DOHH2 (cell line): ENCODE data around the gene CPED1.

ENCODE experiments used
- H3F3A ChIP-seq: fragments of 200-600 bp; sonication (generic), shearing (Covaris generic); 2 replicates; pipeline ENCODE4 v1.6.0; 2016; ENCODE audit warnings: antibody characterized with exemption, mild to moderate bottlenecking; ENCODE audit not compliant: control insufficient read depth, insufficient read depth
- H3K27ac ChIP-seq: fragments of 200-600 bp; sonication (generic); 2 replicates; pipeline ENCODE4 v1.5.1; 2014; ENCODE audit warnings: low read depth, mild to moderate bottlenecking, low read length, moderate library complexity
- H3K27me3 ChIP-seq: fragments of 200-600 bp; sonication (generic); 2 replicates; pipeline ENCODE4 v1.6.1; 2014; ENCODE audit warnings: mild to moderate bottlenecking, low read length, mixed read lengths; ENCODE audit not compliant: control insufficient read depth
- H3K36me3 ChIP-seq: fragments of 200-600 bp; sonication (generic); 2 replicates; pipeline ENCODE4 v1.6.1; 2014; ENCODE audit warnings: mild to moderate bottlenecking, low read length, moderate library complexity, mixed read lengths; ENCODE audit not compliant: control insufficient read depth
- H3K4me1 ChIP-seq: fragments of 200-600 bp; sonication (generic); 2 replicates; pipeline ENCODE4 v1.6.1; 2014; ENCODE audit warnings: mild to moderate bottlenecking, low read length, mixed read lengths; ENCODE audit not compliant: control insufficient read depth
- H3K4me2 ChIP-seq: fragments of 200-600 bp; sonication (generic); 2 replicates; pipeline ENCODE4 v1.6.0; 2014; ENCODE audit warnings: mild to moderate bottlenecking, low read length, moderate library complexity
- H3K4me3 ChIP-seq: fragments of 200-600 bp; sonication (generic); 2 replicates; pipeline ENCODE4 v1.5.1; 2014; ENCODE audit warnings: mild to moderate bottlenecking, low read length, mixed read lengths
- H3K79me2 ChIP-seq: fragments of 200-600 bp; sonication (generic); 2 replicates; pipeline ENCODE4 v1.6.1; 2014; ENCODE audit warnings: mild to moderate bottlenecking, low read length, mixed read lengths; ENCODE audit not compliant: control insufficient read depth
- H3K9me2 ChIP-seq: fragments of 200-600 bp; sonication (generic); replicated peaks from 2 replicates; pipeline ENCODE4 v1.6.1; 2014; ENCODE audit warnings: mild to moderate bottlenecking, low read length, mixed read lengths; ENCODE audit not compliant: control insufficient read depth
- H3K9me3 ChIP-seq: fragments of 200-600 bp; sonication (generic); 2 replicates; pipeline ENCODE4 v1.6.1; 2014; ENCODE audit warnings: antibody characterized with exemption, low read length, mixed read lengths; ENCODE audit not compliant: control insufficient read depth, insufficient read depth
- H4K20me1 ChIP-seq: fragments of 200-600 bp; sonication (generic); 2 replicates; pipeline ENCODE4 v1.6.0; 2014; ENCODE audit warnings: low read depth, mild to moderate bottlenecking, antibody characterized with exemption, low read length, moderate library complexity; ENCODE audit not compliant: control insufficient read depth, insufficient read depth
- CTCF ChIP-seq: fragments of 200-600 bp; sonication (generic); IDR thresholded peaks from one replicate; pipeline ENCODE4 v1.5.1; 2014; ENCODE audit warnings: antibody characterized with exemption, mild to moderate bottlenecking, low read depth, low read length; ENCODE audit not compliant: poor library complexity, severe bottlenecking
- EZH2phosphoT487 ChIP-seq: fragments of 200-600 bp; sonication (generic); IDR thresholded peaks from 2 replicates; pipeline ENCODE4 v1.6.1; 2017; ENCODE audit warnings: borderline replicate concordance, mild to moderate bottlenecking, antibody characterized with exemption, low read length, moderate library complexity, mixed read lengths

The CPED1 gene

GRCh38 chr7:121037957-121038716, 49.6 kb downstream of the CPED1 start:
- no peaks in the 10 kb centered on the region for H3K36me3 ChIP-seq
- no peaks in the 10 kb centered on the region for H3K4me1 ChIP-seq
- no peaks in the 10 kb centered on the region for H3F3A ChIP-seq
- H3K27ac ChIP-seq, result no peak overlapping the region
- no peaks in the 10 kb centered on the region for H4K20me1 ChIP-seq
- no peaks in the 10 kb centered on the region for H3K9me2 ChIP-seq
- H3K79me2 ChIP-seq, result no peaks in the 10 kb centered on the region
- 0 out of 2 replicates have a peak, but pooled peaks cover 2% of the 10 kb centered on the region for H3K27me3 ChIP-seq
- H3K4me2 ChIP-seq, result no peak overlapping the region
- TF ChIP-seq EZH2phosphoT487, result no peak
- TF ChIP-seq CTCF, result no peak
- H3K4me3 ChIP-seq, result no peak overlapping the region
- no peaks in the 10 kb centered on the region for H3K9me3 ChIP-seq

- no peaks in the 10 kb centered on the region for H4K20me1 ChIP-seq
- no peaks in the 10 kb centered on the region for H3F3A ChIP-seq
- no peak overlapping the region for H3K4me3 ChIP-seq
- H3K27me3 ChIP-seq, result 0 out of 2 replicates have a peak, but pooled peaks cover 2% of the 10 kb centered on the region
- TF ChIP-seq EZH2phosphoT487, result no peak
- no peak for TF ChIP-seq CTCF
- H3K27ac ChIP-seq, result no peak overlapping the region
- H3K9me2 ChIP-seq, result no peaks in the 10 kb centered on the region
- H3K4me2 ChIP-seq, result no peak overlapping the region
- no peaks in the 10 kb centered on the region for H3K36me3 ChIP-seq
- no peaks in the 10 kb centered on the region for H3K79me2 ChIP-seq
- no peaks in the 10 kb centered on the region for H3K4me1 ChIP-seq
- H3K9me3 ChIP-seq, result no peaks in the 10 kb centered on the region
Measured at GRCh38 chr7:121038717-121039509, 50.4 kb downstream of the CPED1 start.

- Histone ChIP-seq H3K9me2 (no peaks in the 10 kb centered on the region), H3F3A (no peaks in the 10 kb centered on the region), H3K36me3 (no peaks in the 10 kb centered on the region), H4K20me1 (no peaks in the 10 kb centered on the region), H3K4me3 (no peak overlapping the region), H3K9me3 (no peaks in the 10 kb centered on the region), H3K27ac (no peak overlapping the region), H3K4me1 (no peaks in the 10 kb centered on the region), H3K27me3 (0 out of 2 replicates have a peak, but pooled peaks cover 2% of the 10 kb centered on the region), H3K4me2 (no peak overlapping the region), H3K79me2 (no peaks in the 10 kb centered on the region)
- TF ChIP-seq CTCF (no peak), EZH2phosphoT487 (no peak)
Measured at GRCh38 chr7:121039510-121039822, 51.0 kb downstream of the CPED1 start.
